HepG2 (cell line): ENCODE results near the gene NXN. TPM values are rescaled to one million over a fixed set of nuclear protein-coding genes. Genes with fewer than 3 reads are reported as not detected.

ENCODE experiments used
- NFKBIZ ChIP-seq: IDR thresholded peaks from 2 replicates; pipeline ENCODE4 v1.6.1; 2018; ENCODE audit warnings: missing genetic modification reagents, missing compliant biosample characterization
- REXO4 ChIP-seq: sonication (generic); formaldehyde crosslinking; IDR thresholded peaks from 2 replicates; pipeline ENCODE4 v1.8.0; 2022; ENCODE audit warnings: missing genetic modification reagents, mild to moderate bottlenecking, borderline replicate concordance
- ZBTB40 ChIP-seq, 2 experiments: fragments of 450-650 bp in 1 of 2; sonication (generic) in 1 of 2; formaldehyde crosslinking in 1 of 2; IDR thresholded peaks; 2 replicates each; pipeline versions ENCODE4 v1.6.1 to v1.8.0; 2016 to 2022; ENCODE audit warnings: antibody characterized with exemption in 1 of 2, mild to moderate bottlenecking in 1 of 2, missing genetic modification reagents in 1 of 2
- ZNF142 ChIP-seq: sonication (generic); formaldehyde crosslinking; IDR thresholded peaks from 2 replicates; pipeline ENCODE4 v1.4.0; 2020; ENCODE audit warnings: missing genetic modification reagents
- ZNF281 ChIP-seq: sonication (generic); formaldehyde crosslinking; IDR thresholded peaks from 2 replicates; pipeline ENCODE4 v1.4.0; 2020; ENCODE audit warnings: missing genetic modification reagents, borderline replicate concordance
- ZNF317 ChIP-seq: sonication (generic); formaldehyde crosslinking; IDR thresholded peaks from 2 replicates; pipeline ENCODE4 v1.5.0; 2020; ENCODE audit warnings: mild to moderate bottlenecking, missing genetic modification reagents
- polyA plus RNA-seq, 8 experiments: library from polyadenylated mRNA; depleted of rRNA in 3 of 8; stranded (reverse) in 7 of 8; unstranded in 1 of 8; fragments of >200 nt; fragmentation: Illumina TruSeq in 4 of 8; extraction: Trizol in 4 of 8; gene quantifications; 2 replicates each; pipeline versions ENCODE4 v1.2.1 to v1.2.3, GENCODE V29; 2011 to 2016; ENCODE audit warnings: low read depth in 4 of 8, missing spikeins in 1 of 8, mixed read lengths in 1 of 8; ENCODE audit not compliant: insufficient read depth in 1 of 8
- total RNA-seq, 5 experiments: library from RNA; depleted of rRNA; stranded (reverse); fragments of >200 nt; fragmentation: Illumina TruSeq; extraction: Trizol; gene quantifications; 2 replicates each; pipeline ENCODE4 v1.2.3, GENCODE V29; 2016; ENCODE audit warnings: low read depth in 1 of 5
- TF ChIP-seq, protein P1 (sequence below): sonication (generic); formaldehyde crosslinking; conservative IDR thresholded peaks from 2 replicates; pipeline ENCODE4 v1.4.0; 2020; ENCODE audit warnings: missing genetic modification reagents

Gene NXN
- total and polyA plus RNA-seq, 2 of the 13 experiments (the other 11 are each of a cell fraction or from before 2014, with no cell fraction given): 22.2 to 24.3 TPM

DNA sequence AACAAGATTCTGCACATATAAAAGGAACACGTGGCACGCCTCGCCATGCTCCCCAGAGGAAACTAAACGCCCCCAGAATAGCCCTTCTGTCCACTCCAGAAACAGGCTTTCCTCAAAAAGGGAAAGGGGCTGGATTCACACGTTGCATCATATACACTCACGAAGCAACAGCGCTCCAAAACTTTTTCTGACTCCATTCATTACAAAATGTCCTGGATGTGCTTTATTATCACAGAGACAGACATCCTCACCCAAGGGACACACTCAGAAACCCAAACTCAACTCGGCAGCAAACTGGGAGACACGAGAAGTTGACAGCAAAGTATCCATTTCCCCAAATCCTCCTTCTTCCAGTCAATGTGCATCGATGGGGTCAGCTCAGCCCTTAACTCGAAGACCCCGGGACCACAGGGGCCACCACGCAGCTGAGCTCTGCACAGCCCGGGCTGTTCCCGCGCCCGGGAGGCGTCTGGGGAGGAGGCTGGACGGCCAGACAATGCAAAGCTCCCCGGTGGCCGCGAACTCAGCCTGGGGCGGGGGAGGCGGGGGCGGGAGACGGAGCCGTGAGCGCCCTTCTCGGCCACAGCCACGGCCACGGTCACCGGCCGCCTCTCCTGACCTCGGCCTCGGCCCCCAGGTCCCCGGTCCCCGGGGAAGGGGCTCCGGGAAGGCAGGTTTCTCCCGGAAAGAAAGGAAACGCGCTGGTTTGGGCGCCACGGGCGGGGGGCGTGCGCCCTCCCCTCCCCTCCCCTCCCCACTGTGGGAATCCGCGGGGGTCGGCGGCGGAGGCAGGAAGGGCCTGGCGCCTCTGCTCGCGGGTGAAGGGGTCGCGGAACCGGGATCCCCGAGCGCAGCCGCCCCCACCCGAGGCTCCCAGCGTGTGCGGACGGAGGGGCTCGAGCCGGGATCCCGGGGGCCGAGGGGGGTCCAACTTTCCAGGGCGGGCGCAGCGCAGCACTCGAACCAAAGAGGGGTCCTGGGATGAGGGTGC, 1.2 kb downstream of the NXN start (continued):
- TF ChIP-seq ZBTB40 (IDR thresholded peaks at IDR 0.05) (no peak), ZBTB40 (CRISPR knock-in tag; IDR thresholded peaks at IDR 0.05) (no peak), NFKBIZ (CRISPR knock-in tag) (peak; percentile 36; the same call in 1 of the 2 replicates), ZNF317 (CRISPR knock-in tag) (no peak), ZNF281 (no peak), REXO4 (no peak), ZNF142 (CRISPR knock-in tag) (no peak)
- TF ChIP-seq, protein P1, sequence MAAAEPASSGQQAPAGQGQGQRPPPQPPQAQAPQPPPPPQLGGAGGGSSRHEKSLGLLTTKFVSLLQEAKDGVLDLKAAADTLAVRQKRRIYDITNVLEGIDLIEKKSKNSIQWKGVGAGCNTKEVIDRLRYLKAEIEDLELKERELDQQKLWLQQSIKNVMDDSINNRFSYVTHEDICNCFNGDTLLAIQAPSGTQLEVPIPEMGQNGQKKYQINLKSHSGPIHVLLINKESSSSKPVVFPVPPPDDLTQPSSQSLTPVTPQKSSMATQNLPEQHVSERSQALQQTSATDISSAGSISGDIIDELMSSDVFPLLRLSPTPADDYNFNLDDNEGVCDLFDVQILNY (CRISPR knock-in tag): no peak; the same call in 1 of the 2 replicates
